Measurements from ENCODE around the gene BAHCC1. TPM values are rescaled to one million over a fixed set of nuclear protein-coding genes. Genes with fewer than 3 reads are reported as not detected.

Gene BAHCC1
- total RNA-seq, 1 donor = 11.2 TPM

- peak overlapping the region; percentile 84 for H3K4me3 ChIP-seq (ENCODE audit: insufficient read depth, low read length)
- H3K79me2 ChIP-seq (ENCODE audit: insufficient read depth, low read length) = peaks cover 65% of the 10 kb centered on the region
- no peaks in the 10 kb centered on the region for H3K27me3 ChIP-seq (ENCODE audit: insufficient read depth, low read length)
- H2AFZ ChIP-seq (ENCODE audit: low read length) = no peak overlapping the region
- H3K27ac ChIP-seq (ENCODE audit: low read depth, low read length) = no peak overlapping the region
- peak; percentile 84 for DNase-seq (ENCODE audit: insufficient read length, low spot score, missing footprints)
- H3K4me2 ChIP-seq (ENCODE audit: insufficient read depth, low read length) = peak overlapping the region; percentile 95
- no peaks in the 10 kb centered on the region for H3K9me3 ChIP-seq (ENCODE audit: low read depth, low read length)
- H3K36me3 ChIP-seq (ENCODE audit: insufficient read depth, low read length) = no peaks in the 10 kb centered on the region
- peaks cover 8% of the 10 kb centered on the region for H4K20me1 ChIP-seq (ENCODE audit: insufficient read depth, low read length)
- TF ChIP-seq, protein P1, sequence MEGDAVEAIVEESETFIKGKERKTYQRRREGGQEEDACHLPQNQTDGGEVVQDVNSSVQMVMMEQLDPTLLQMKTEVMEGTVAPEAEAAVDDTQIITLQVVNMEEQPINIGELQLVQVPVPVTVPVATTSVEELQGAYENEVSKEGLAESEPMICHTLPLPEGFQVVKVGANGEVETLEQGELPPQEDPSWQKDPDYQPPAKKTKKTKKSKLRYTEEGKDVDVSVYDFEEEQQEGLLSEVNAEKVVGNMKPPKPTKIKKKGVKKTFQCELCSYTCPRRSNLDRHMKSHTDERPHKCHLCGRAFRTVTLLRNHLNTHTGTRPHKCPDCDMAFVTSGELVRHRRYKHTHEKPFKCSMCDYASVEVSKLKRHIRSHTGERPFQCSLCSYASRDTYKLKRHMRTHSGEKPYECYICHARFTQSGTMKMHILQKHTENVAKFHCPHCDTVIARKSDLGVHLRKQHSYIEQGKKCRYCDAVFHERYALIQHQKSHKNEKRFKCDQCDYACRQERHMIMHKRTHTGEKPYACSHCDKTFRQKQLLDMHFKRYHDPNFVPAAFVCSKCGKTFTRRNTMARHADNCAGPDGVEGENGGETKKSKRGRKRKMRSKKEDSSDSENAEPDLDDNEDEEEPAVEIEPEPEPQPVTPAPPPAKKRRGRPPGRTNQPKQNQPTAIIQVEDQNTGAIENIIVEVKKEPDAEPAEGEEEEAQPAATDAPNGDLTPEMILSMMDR (IDR thresholded peaks at IDR 0.05; ENCODE audit: extremely low read depth, low read depth, low read length) = no peak
- H3K4me1 ChIP-seq (ENCODE audit: insufficient read depth, low read length) = peaks cover 33% of the 10 kb centered on the region
These were observed 3.8 kb upstream of the BAHCC1 start for GRCh38 chr17:81391293-81391935.

- peaks cover 71% of the 10 kb centered on the region for H3K79me2 ChIP-seq (ENCODE audit: insufficient read depth, low read length)
- H4K20me1 ChIP-seq (ENCODE audit: insufficient read depth, low read length) = peaks cover 8% of the 10 kb centered on the region
- H3K4me1 ChIP-seq (ENCODE audit: insufficient read depth, low read length) = peaks cover 33% of the 10 kb centered on the region
- no peaks in the 10 kb centered on the region for H3K9me3 ChIP-seq (ENCODE audit: low read depth, low read length)
- peak overlapping the region; percentile 84 for H3K4me3 ChIP-seq (ENCODE audit: insufficient read depth, low read length)
- H2AFZ ChIP-seq (ENCODE audit: low read length) = peak overlapping the region; percentile 75
- H3K36me3 ChIP-seq (ENCODE audit: insufficient read depth, low read length) = no peaks in the 10 kb centered on the region
- DNase-seq (ENCODE audit: insufficient read length, low spot score, missing footprints) = peak; percentile 98
- H3K4me2 ChIP-seq (ENCODE audit: insufficient read depth, low read length) = peak overlapping the region; percentile 95
- TF ChIP-seq, protein P1 (IDR thresholded peaks at IDR 0.05; ENCODE audit: extremely low read depth, low read depth, low read length) = no peak
- H3K27me3 ChIP-seq (ENCODE audit: insufficient read depth, low read length) = no peaks in the 10 kb centered on the region
- peak overlapping the region; percentile 66 for H3K27ac ChIP-seq (ENCODE audit: low read depth, low read length)
These were observed 3.0 kb upstream of the BAHCC1 start for GRCh38 chr17:81391936-81392908.

GRCh38 chr17:81392909-81393654, 2.2 kb upstream of the BAHCC1 start:
- TF ChIP-seq, protein P1 (IDR thresholded peaks at IDR 0.05; ENCODE audit: extremely low read depth, low read depth, low read length) = no peak
- H3K79me2 ChIP-seq (ENCODE audit: insufficient read depth, low read length) = peaks cover 79% of the 10 kb centered on the region

More at GRCh38 chr17:81392909-81393654, 2.2 kb upstream of the BAHCC1 start:
- no peaks in the 10 kb centered on the region for H3K36me3 ChIP-seq (ENCODE audit: insufficient read depth, low read length)
- H3K27ac ChIP-seq (ENCODE audit: low read depth, low read length) = peak overlapping the region; percentile 66
- H4K20me1 ChIP-seq (ENCODE audit: insufficient read depth, low read length) = peaks cover 8% of the 10 kb centered on the region
- no peaks in the 10 kb centered on the region for H3K9me3 ChIP-seq (ENCODE audit: low read depth, low read length)
- H3K27me3 ChIP-seq (ENCODE audit: insufficient read depth, low read length) = no peaks in the 10 kb centered on the region
- no peak overlapping the region for H2AFZ ChIP-seq (ENCODE audit: low read length)
- peak overlapping the region; percentile 95 for H3K4me2 ChIP-seq (ENCODE audit: insufficient read depth, low read length)
- H3K4me3 ChIP-seq (ENCODE audit: insufficient read depth, low read length) = peak overlapping the region; percentile 84
- H3K4me1 ChIP-seq (ENCODE audit: insufficient read depth, low read length) = peaks cover 37% of the 10 kb centered on the region
- peak; percentile 92 for DNase-seq (ENCODE audit: insufficient read length, low spot score, missing footprints)

Data from osteoblast (primary cell).